ENCODE data around the gene LENG1. TPM values are rescaled to one million over a fixed set of nuclear protein-coding genes. Genes with fewer than 3 reads are reported as not detected.

Gene LENG1
- total and polyA plus RNA-seq, 10 donors, result 7.4 to 14.6 (median 9.0) TPM

DNA sequence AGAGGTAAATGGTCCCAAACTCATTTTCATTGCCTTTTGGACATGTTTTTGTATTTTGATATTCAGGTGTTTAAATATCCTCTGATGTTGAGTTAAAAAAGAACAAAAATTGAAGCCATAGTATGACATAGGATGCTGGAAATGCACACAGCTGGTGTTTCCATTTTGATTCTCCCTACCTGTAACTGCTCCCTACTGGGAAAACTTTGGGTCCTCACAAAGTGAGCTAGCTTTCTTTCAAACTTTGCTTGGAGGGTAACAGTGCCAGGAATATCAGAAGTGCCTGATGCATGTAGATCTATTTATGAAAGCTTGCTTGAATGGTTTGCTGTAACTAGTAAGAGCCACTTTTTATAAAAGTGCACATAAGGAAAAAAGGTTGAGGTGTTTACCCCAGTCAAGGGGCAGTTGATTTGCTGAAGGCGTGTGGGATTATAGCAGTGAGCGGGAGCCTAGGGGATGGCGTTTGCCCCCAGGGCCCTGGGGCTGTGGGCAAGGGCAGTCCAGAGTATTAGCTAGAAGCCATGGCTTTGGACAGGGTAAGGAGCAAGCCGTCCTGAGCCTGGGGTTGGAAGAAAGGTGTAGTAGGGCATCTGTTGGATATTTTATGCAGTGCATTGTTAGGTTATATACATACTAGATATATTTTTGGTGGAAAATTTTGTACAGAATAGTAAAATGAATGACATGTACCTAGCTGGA lies 45.4 kb upstream of the LENG1 start:
- H3K27ac ChIP-seq, result peak overlapping the region in 7 of 8 donors; percentile 85 to 98 (median 93)
- intact Hi-C loops (cut with DNase I; ENCODE audit: low total_unique reads), result no loop called here
- peak overlapping the region in 2 of 8 donors; percentile 0 to 94 for H3K4me3 ChIP-seq
- TF ChIP-seq, protein P1, sequence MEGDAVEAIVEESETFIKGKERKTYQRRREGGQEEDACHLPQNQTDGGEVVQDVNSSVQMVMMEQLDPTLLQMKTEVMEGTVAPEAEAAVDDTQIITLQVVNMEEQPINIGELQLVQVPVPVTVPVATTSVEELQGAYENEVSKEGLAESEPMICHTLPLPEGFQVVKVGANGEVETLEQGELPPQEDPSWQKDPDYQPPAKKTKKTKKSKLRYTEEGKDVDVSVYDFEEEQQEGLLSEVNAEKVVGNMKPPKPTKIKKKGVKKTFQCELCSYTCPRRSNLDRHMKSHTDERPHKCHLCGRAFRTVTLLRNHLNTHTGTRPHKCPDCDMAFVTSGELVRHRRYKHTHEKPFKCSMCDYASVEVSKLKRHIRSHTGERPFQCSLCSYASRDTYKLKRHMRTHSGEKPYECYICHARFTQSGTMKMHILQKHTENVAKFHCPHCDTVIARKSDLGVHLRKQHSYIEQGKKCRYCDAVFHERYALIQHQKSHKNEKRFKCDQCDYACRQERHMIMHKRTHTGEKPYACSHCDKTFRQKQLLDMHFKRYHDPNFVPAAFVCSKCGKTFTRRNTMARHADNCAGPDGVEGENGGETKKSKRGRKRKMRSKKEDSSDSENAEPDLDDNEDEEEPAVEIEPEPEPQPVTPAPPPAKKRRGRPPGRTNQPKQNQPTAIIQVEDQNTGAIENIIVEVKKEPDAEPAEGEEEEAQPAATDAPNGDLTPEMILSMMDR (IDR thresholded peaks at IDR 0.05 in 8 of 11, conservative IDR thresholded peaks at IDR 0.05 in 3 of 11), result no peak
- peak in 1 of 3 donors; percentile 29 for TF ChIP-seq POLR2AphosphoS5 (IDR thresholded peaks at IDR 0.05)
- H3K4me1 ChIP-seq, result peaks cover 59 to 92% (median 91%) of the 10 kb centered on the region in 6 donors
- H3K27me3 ChIP-seq (replicated peaks in 1 of 7), result no peaks in the 10 kb centered on the region
- H3K9me3 ChIP-seq, result no peaks in the 10 kb centered on the region
- DNase-seq, result no peak
- peaks cover 5 to 81% (median 69%) of the 10 kb centered on the region in 6 donors for H3K36me3 ChIP-seq
- WGBS, 5 donors, result 67 to 86% (median 84%) methylated on average over 4 of the region's 4 CpGs

DNA sequence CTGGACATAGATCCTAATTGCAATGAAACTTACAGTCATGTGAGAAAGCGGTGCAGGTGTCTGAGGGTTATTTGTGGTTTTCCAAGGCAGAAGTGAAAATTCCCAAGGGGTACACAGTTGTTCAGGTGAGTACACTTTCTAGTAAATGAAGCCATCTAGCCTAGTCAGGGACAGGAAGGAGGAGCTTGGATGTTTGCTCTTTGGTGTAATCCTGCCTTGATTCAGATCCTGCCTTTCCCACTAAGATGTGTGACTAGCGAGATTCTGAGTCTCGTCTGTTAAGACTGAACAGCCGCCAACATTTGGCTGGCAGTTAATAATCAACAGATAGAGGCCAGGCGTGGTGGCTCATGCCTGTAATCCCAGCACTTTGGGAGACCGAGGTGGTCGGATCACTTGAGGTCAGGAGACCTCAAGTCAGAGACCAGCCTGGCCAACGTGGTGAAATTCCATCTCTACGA lies 43.7 kb upstream of the LENG1 start:
- Histone ChIP-seq H3K4me3 (peak overlapping the region in 4 of 8 donors; percentile 70 to 94 (median 74)), H3K27ac (peak overlapping the region in 5 of 8 donors; percentile 26 to 98 (median 97)), H3K9me3 (no peaks in the 10 kb centered on the region), H3K4me1 (peaks cover 51 to 83% (median 78%) of the 10 kb centered on the region in 6 donors), H3K27me3 (replicated peaks in 1 of 7) (no peaks in the 10 kb centered on the region), H3K36me3 (peaks cover 5 to 69% (median 64%) of the 10 kb centered on the region in 6 donors)
- 58 to 78% (median 70%) methylated on average over 9 of the region's 9 CpGs for whole genome bisulfite sequencing, 5 donors
- TF ChIP-seq, protein P1 (IDR thresholded peaks at IDR 0.05 in 8 of 11, conservative IDR thresholded peaks at IDR 0.05 in 3 of 11), result no peak
- TF ChIP-seq POLR2AphosphoS5 (IDR thresholded peaks at IDR 0.05) (no peak), POLR2A (IDR thresholded peaks at IDR 0.05) (no peak)
- intact Hi-C loops (cut with DNase I; ENCODE audit: low total_unique reads), result no loop called here
- peak; percentile 48 for DNase-seq

DNA sequence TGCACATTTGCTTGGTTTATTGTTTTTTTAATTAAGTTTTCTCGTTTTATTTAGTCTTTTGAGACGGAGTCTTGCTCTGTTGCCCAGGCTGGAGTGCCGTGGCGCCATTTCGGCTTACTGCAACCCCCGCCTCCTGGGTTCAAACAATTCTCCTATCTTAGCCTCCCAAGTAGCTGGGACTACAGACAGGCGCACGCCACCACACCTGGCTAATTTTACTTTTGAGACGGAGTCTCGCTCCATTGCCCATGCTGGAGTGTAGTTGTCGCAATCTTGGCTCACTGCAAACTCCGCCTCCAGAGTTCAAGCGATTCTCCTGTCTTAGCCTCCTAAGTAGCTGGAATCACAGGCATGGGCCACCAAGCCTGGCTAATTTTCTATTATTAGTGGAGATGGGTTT lies 42.5 kb upstream of the LENG1 start:
- no peaks in the 10 kb centered on the region for H3K9me3 ChIP-seq
- peaks cover 44 to 71% (median 66%) of the 10 kb centered on the region in 6 donors for H3K4me1 ChIP-seq
- intact Hi-C loops (cut with DNase I; ENCODE audit: low total_unique reads), result no loop called here
- DNase-seq, result peak; percentile 56
- peak overlapping the region in 6 of 8 donors; percentile 86 to 98 (median 96) for H3K27ac ChIP-seq
- TF ChIP-seq POLR2A (IDR thresholded peaks at IDR 0.05) (no peak), POLR2AphosphoS5 (IDR thresholded peaks at IDR 0.05) (no peak)
- TF ChIP-seq, protein P1 (IDR thresholded peaks at IDR 0.05 in 8 of 11, conservative IDR thresholded peaks at IDR 0.05 in 3 of 11), result no peak
- 54 to 70% (median 65%) methylated on average over 13 of the region's 13 CpGs for WGBS, 5 donors
- H3K27me3 ChIP-seq (replicated peaks in 1 of 7), result no peaks in the 10 kb centered on the region
- peaks cover 5 to 61% (median 52%) of the 10 kb centered on the region in 6 donors for H3K36me3 ChIP-seq
- H3K4me3 ChIP-seq, result peak overlapping the region; percentile 35 to 94 (median 71)

DNA sequence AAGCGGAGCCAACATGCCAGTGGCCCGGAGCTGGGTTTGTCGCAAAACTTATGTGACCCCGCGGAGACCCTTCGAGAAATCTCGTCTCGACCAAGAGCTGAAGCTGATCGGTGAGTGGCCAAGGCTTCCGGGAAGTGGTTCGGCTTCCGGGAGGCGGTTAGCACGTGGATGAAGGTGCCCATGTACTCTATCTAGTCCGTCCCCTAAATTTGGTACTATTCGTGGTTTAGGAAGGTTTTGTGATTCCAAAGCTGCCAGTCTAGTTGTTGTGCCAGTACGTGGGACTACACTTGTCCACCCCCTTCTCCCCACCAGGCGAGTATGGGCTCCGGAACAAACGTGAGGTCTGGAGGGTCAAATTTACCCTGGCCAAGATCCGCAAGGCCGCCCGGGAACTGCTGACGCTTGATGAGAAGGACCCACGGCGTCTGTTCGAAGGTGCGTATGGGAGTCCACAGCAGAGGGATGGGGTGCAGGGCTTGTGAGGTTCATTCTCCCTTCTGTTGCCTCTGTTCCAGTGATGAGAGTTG lies 41.7 kb upstream of the LENG1 start:
- intact Hi-C loops (cut with DNase I; ENCODE audit: low total_unique reads), result no loop called here
- peaks cover 40 to 71% (median 58%) of the 10 kb centered on the region in 6 donors for H3K4me1 ChIP-seq
- 0 to 6% (median 5%) methylated on average over 19 to 28 of the region's 28 CpGs for WGBS, 5 donors

More for the DNA sequence above, 41.7 kb upstream of the LENG1 start:
- TF ChIP-seq, protein P1 (IDR thresholded peaks at IDR 0.05 in 8 of 11, conservative IDR thresholded peaks at IDR 0.05 in 3 of 11), result no peak
- TF ChIP-seq POLR2AphosphoS5 (IDR thresholded peaks at IDR 0.05) (no peak), POLR2A (IDR thresholded peaks at IDR 0.05) (no peak)
- Histone ChIP-seq H3K36me3 (peaks cover under 1 to 61% (median 45%) of the 10 kb centered on the region in 6 donors), H3K27me3 (replicated peaks in 1 of 7) (no peaks in the 10 kb centered on the region), H3K9me3 (no peaks in the 10 kb centered on the region), H3K27ac (peak overlapping the region; percentile 86 to 98 (median 95)), H3K4me3 (peak overlapping the region; percentile 35 to 94 (median 71))
- DNase-seq, result peak; percentile 81

Measured in spleen (tissue), 11 donors.